ENCODE measurements around the gene SEMA5A. TPM values are rescaled to one million over a fixed set of nuclear protein-coding genes. Genes with fewer than 3 reads are reported as not detected.

Gene SEMA5A
- polyA plus RNA-seq, 4 donors, result 13.2 to 39.5 (median 36.3) TPM

DNA sequence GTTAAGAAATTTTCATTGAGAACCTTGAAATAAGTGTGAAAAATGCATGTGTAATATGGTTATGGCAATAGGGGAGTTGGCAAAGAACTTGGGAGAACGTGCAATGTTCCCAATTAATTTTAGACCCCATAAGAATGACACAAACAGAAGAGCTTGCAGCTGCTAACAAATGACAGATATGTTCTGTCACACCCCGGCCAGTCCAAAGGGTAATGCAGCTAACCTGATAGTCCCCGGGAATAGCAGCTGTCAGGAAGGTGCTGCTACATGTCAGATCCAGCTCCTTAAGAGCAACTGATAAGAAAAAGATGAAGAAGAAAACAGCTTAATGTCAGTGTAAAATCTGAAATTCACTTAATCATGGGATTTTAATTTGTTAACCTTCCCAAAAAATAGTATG lies 30.4 kb downstream of the SEMA5A start:
- no peak for DNase-seq (ENCODE audit: low read depth in 4 of 4, low spot score in 3 of 4)

DNA sequence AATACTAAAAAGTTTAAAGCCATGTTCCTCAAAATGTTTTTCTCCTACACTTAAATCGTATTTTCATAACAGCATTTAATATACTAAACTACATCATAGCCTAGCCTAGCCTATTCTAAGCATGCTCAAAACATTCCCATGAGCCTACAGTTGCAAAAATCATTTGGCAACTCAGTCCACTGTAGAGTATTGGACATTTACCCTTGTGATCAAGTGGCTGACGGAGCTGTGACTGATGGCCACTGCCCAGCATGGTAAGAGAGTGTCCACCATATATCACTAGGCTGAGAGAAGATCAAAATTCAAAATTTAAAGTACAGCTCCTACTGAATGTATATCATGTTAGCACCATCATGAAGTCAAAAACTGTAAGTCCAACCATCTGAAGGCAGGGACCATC lies 30.9 kb downstream of the SEMA5A start:
- no peak for DNase-seq (ENCODE audit: low read depth in 4 of 4, low spot score in 3 of 4)

DNA sequence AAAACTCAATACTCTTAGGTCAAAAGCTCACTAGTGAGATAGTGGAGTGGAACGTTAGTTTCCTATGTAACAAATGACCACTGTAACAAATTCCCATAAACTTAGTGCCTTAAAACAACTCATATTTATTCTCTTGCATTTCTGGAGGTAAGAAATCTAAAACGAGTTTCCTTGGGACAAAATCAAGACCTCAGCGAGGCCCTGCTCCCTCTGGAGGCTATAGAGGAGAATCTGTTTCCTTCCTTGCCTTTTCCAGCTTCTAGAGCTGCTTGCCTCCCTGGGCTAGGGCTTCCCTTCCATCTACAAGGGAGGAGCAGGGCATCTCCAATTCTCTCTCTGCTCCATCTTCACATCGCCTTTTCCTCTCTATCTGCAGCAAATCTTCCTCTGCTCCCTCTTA lies 32.0 kb downstream of the SEMA5A start:
- no peak for DNase-seq (ENCODE audit: low read depth in 4 of 4, low spot score in 3 of 4)

DNA sequence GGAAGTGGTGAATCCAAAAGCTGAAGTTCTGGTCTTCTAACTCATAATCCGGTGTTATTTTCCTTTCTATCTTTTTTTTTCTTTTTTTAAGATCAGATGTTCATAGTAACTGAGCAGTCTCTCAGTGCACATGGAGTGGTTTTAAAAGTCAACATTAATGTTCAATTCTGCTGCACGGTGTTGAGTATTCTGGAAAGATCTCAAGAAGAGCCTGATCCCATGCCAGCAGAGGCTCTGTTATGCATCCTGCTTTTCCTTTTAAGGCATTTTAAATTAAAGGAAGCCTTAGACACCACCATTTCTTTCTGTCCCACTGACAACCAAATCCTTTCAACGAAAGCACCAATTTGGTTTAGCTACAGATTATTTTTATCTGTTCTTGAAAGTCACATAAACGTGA lies 33.4 kb downstream of the SEMA5A start:
- DNase-seq (ENCODE audit: low read depth in 4 of 4, low spot score in 3 of 4), result no peak

DNA sequence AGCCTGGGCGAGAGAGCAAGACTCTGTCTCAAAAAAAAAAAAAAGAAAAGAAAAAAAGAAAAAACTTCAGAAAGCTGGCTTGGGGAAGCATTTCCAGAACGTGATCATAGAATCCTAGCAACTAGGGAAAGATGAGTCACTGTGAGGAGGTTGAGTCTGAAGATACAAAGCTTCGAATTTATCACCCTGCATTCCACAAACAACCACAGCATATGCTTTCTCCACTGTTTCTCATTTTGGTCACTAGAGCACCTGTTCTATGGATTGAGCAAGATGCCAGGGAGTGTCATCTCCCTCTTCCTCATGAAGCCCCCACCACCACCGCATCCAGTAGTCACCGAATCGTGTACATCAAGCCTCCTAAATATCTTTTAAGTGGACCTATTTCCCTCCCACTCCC lies 37.9 kb downstream of the SEMA5A start:
- DNase-seq (ENCODE audit: low read depth in 4 of 4, low spot score in 3 of 4), result no peak

DNA sequence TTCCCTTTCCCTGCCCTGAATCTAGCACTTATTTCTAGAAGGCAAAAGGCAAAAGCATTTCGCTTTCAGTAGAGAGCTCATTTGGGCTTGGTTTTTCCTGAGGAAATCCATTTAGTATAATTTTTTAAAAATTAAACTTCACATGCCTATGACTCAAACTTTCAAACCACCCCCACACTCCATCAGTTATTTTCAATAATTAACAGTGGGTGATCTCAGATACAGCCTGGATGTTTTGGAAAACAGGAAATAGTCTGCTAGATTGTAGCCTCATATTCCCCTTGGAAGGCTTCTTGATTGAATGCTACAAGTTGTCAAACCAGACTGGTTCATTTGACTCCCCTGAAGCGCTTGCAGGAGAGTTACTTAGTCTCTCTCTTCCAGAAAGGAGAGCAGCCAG lies 40.6 kb downstream of the SEMA5A start:
- DNase-seq (ENCODE audit: low read depth in 4 of 4, low spot score in 3 of 4), result no peak

DNA sequence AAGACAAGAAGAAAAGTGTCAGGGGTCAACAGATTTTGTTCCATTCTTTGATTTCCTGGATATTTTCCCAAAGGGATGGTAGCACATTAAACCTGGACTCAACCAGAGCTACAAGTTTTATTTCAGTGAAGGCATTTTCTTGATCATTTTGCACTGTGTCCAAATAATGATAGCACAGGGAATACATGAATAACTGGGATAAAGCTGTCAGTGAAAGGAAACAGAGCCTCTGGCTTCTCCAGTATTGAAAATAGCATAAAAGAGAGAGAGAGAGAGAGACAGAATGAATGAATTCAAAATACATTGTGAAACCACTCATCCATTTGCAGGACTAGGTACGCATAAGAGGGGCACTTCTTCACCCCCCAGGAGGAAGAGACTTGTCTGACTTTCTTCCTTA lies 43.0 kb downstream of the SEMA5A start:
- no peak for DNase-seq (ENCODE audit: low read depth in 4 of 4, low spot score in 3 of 4)

DNA sequence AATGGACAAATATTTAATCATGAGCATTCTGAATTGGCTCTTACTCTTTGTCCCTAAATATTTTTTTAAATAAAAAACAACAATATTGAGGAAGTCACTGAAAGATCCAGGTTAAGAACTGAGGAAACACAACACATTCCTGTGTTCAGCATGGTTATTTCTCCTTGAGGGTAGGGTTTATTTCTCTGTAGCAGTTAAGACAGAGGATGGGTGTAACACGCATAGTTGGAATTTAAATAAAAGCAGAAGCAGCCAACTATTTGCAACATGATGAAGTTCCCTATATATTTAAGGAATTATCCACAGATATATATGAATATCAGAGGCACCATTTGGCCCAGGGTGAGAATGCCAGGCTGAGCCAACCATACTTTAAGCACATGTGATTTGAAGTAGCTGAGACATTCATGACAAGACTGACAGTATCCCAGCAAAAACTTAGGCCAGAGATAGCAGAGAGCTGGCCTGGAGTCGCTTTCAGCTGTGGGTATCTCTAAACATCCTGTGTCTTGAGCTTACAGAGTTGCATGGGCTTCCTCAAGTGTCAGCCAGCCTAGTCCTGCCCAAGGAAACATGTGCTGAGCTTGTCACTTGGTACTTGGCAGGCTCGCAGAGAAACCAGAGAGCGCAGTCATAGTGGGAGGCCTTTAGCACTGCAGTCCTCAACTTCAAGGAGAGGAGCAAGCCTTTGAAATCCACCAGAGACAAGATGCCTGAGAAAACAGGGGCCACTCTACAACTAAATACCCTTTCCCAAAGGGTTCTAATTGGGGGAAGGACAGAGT lies 43.6 kb downstream of the SEMA5A start:
- DNase-seq (ENCODE audit: low read depth in 4 of 4, low spot score in 3 of 4), result no peak

DNA sequence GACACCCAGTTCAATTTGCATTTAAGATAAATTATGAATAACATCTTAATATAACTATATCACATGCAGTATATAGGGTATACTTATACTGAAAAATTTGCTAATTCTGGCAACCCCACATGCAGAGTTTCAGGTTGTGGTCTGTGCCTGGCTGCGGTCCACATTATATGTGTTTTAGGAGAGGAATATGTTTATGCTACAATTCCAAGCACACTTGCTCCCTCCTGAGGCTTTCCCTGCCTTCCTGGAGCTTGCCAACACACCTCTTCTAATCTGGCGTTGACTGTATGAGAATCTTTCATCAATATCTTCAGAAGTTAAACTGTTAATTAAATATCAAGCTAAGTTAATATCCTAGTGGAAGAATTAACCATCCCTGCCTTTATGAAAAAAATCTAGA lies 45.2 kb downstream of the SEMA5A start:
- no peak for DNase-seq (ENCODE audit: low read depth in 4 of 4, low spot score in 3 of 4)

DNA sequence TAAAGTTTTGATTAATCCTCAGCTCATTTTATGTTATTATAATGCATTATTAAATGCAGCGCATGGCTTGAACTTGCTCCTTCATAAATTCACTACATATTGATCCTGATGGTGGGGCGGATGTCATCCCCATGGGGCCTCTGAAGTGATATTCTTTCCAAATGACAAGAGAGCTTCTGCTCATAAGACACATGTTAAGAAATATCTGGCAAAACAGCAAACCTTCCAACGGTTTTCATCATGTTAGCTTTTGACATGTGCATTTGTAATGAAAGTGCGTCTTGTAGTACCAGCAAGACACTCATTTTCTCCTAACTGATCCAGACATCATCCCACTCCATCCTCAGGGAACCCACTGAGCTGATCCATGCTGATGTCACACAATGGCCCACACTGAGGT lies 45.7 kb downstream of the SEMA5A start:
- no peak for DNase-seq (ENCODE audit: low read depth in 4 of 4, low spot score in 3 of 4)

DNA sequence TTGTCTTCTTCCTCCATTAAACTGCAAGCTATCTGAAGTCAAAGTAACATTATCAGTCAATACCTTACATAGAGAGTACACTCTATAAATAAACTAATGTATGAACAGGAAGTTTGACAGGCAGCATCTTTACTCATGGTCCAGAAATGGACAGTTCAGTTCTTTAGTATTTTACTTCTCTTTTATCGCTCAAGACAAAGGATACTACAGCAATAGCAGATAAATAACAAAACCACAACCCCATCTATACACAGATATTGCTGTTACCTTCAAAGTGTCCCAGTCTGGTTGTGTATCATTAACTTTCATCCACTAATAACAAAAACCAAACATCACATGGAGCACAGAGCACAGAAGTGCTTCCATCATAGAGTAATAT lies 46.4 kb downstream of the SEMA5A start:
- no peak for DNase-seq (ENCODE audit: low read depth in 4 of 4, low spot score in 3 of 4)

DNA sequence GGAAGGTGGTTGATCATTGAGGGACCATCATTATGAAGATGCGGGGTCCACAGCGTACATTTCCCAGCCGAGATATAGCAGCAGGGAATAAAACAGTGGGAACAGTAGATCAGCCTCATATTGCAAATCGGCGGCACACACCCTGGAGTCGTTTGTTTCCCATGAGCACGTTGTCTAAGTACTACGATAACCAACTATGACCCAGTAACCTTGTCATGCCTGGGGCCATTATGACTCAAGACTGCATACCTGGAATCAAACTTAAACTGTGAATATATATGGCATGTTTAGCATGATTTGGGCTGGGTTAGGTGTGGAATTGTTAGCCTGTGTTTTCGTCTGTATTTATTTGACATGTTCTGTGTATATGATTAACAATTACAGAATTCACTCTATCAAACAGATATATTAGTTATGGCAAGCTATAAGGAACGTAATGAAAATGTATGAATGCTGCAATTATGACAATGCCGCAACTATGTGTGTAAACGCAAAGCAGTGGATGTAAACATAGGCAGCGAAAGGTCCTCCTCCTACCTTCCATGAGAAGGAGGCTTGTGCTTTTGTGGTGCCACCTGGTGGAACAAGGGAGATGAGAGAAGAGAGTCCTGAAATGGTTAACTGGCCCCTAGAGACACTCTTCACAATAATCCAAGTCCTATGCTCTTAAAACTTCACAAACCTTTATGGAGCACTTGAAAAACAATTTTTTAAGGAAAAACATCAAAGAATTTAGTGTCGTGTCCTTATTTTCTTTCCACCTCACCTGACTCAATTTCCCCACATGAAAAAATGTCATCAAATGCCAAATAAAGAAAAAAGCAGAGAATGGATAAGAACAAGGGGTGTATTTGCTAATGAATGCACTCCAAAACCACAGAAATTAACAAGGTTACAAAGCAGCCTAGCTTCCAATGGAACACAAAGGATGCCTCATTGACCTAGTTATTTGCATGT lies 47.1 kb downstream of the SEMA5A start:
- no peak for DNase-seq (ENCODE audit: low read depth in 4 of 4, low spot score in 3 of 4)

DNA sequence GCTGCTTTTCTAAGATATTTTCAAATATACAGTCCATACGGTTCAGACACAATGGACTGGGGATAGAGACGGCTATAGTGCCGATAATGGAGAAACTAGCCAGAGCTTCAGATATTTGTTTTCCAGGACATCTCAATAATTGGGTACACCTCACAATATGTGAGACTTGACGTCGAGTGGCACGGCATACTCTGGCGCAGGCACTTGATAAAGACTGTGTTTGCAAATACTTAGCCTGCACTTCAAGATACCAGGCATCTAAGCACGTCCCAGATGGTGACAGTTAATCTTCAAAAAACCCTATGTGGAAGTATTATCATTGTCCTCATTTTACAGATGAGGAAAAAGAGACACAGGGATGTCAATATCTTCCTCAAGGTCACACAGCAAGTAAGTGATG lies 48.5 kb downstream of the SEMA5A start:
- no peak for DNase-seq (ENCODE audit: low read depth in 4 of 4, low spot score in 3 of 4)

DNA sequence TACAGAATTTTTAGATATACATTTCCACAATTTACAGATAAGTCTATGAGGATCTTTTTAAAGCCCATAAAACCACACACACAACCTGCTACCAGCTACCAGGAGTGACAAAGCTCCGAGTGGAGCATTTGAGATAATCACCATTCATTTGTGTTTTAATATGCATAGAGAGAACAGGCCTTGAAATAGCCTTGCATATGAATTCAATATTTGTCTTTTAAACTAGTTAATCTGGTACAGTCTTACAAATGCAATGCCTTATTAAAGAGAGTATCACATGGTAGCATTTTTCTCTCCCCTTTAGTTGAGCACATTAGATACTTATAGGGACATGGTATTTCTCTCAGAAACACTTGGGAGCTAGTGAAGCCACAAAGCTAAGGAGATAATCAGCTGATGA lies 49.1 kb downstream of the SEMA5A start:
- DNase-seq (ENCODE audit: low read depth in 4 of 4, low spot score in 3 of 4), result no peak

DNA sequence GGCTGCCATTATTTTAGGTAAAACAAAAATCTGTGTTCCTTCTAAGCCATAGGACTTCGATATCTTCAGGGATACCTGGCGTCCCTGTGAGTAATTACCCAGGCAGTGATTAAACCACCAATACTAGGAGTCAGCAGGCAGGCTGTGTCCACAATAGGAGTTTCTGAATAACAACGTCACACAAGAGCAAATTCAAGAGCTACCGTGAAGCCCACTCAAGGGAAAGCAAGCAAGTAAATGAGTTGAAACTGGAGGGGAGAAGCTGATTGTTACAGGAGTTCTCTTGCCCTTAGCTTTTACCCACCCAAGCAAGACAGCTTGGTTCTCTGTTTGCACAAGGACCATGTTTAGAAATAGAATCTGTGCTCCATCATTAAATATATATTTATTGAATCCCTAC lies 50.8 kb downstream of the SEMA5A start:
- DNase-seq (ENCODE audit: low read depth in 4 of 4, low spot score in 3 of 4), result no peak

DNA sequence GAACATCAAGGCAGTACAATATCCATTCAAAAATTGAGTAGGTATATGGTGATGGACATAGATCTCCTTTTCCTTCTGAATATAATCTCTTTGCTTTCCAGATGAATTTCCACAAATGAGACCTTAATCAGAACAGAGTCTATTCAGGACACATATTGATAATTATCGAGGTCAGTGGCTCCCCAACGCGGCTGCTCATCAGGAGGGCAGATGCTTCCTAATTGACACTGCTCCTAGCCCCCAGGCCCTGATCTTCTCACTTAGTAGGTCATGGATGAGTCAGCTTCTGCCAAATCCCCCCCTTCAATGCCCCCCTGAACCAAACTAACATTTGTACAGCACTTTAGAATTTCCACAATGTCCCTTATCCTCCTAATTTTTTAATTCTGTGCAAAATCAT lies 51.6 kb downstream of the SEMA5A start:
- DNase-seq (ENCODE audit: low read depth in 4 of 4, low spot score in 3 of 4), result no peak

DNA sequence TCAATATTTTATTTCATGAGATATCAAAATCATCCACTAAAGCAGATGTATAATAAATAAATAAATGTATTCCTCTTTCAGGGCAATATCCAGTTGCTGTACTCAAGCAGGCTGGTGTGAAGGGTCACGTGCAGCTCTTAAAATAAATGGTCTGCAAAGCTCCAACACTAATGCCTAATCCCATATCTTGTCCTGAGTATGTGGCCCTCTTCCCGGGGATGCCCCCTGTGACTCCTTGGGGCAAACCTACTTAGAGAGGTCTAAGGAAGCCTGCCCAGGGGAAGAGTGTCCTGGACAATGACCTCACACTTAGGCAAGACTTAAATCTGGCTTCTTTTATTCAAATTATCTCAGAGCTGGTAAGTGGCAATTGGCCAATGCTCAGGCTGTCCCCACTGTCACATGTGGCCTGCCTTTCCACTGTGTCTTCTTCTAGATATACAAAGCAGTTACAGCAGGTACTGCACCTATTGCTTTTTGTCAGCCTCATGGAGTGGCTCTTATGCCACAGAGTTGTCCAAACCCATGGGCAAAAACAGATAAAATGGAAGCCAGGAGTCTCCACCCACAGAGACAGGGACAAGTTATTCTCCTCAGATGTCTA lies 55.3 kb downstream of the SEMA5A start:
- DNase-seq (ENCODE audit: low read depth in 4 of 4, low spot score in 3 of 4), result no peak

DNA sequence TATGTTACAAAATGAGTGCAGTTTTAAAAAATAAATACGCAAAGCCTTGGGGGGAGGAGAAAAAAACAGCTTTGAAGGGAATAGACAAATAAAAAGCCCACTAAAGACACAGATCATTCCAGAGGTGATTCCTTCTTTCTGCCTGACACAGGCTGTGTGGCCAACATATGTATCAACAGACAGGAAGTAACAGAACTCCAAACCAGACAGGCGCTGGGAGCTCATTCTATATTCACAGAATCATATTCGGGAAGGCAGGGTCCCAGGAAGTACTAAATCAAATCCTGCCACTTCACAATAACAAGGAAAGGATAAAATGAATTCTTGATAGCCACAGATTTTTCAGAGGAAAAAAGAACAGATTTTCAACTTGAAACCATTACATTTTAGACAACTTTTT lies 62.1 kb downstream of the SEMA5A start:
- no peak for DNase-seq (ENCODE audit: low read depth in 4 of 4, low spot score in 3 of 4)

DNA sequence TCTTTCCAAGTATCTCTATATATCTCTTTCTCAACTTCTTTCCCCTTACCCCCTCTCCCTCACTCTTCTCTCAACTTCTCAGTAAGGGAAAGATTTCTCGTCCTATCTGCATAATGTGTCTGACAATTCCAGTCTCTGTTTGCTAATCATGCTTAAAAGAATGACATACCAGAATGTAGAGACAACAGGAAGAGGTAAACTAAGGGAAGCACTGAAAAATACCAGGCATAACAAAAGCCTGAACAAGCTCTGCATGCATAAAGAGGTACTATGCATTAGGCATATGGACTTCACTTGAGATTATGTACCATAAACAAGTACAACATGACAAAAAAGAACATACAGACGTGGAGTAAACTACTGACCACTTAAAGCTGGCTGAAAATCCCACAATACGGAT lies 62.6 kb downstream of the SEMA5A start:
- DNase-seq (ENCODE audit: low read depth in 4 of 4, low spot score in 3 of 4), result no peak

DNA sequence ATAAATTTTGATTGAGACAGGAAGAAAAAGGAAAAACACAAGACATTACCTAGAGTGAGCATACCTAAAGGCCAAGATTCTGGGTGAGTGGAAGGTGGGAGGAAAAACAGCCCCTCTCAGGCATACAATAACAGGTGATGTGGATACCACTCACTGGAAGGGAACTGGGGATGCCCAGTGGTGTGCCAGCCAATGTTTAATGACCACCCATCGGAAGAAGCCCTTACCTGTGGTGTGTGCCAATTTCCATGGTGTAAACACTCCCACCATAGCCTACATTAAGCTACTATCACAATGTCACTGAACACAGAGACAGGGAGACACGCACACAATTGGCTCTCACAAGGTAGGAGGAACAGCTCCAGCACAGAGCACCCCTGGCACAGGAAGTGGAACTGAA lies 63.5 kb downstream of the SEMA5A start:
- no peak for DNase-seq (ENCODE audit: low read depth in 4 of 4, low spot score in 3 of 4)

DNA sequence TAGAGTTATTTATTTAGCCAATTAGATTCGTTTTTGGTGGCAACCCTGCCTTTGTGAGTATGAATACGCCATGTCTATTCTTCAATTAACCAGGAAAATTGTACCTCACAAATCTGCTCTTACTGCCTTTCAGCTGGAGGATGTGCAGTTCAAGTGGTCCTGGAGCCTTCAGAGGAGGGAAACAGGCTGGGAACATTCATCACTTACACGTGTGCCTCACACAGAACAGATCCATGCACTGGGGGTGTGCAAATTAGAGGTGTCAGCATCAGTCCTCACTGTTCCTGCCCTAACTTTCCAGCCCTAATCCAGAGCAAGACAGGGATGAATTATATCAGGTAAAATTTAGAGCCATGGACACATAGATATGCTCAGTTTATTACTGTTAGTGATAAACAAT lies 65.4 kb downstream of the SEMA5A start:
- no peak for DNase-seq (ENCODE audit: low read depth in 4 of 4, low spot score in 3 of 4)

DNA sequence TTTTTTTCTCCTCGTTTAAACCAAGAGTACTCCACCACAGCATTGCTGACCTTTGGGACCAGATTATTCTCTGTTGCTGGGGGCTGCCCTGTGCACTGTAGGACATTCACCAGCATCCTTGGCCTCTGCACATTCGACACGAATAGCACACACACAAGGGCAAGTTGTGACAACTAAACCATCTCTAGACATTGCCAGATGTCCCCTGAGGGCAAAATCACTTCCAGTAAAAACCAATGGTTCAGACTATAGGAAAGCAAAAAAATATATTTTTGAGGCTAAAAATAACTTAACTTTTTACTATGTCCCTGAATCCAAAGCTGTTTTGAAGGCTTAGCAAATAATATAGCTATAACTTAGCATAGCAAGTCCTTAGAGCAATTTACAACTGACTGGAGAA lies 65.9 kb downstream of the SEMA5A start:
- DNase-seq (ENCODE audit: low read depth in 4 of 4, low spot score in 3 of 4), result no peak
